GM18867 (cell line): ENCODE measurements around the gene SDCCAG8.
A peak's percentile ranks its signal among the peaks of the same experiment; 100 is the strongest.

Source experiments
- ATAC-seq: cut with Tn5 transposase; IDR thresholded peaks from one replicate; pipeline ENCODE4 v1.9.1; 2021; ENCODE audit warnings: mild to moderate bottlenecking, moderate library complexity; ENCODE audit not compliant: unreplicated experiment

The SDCCAG8 gene

GRCh38 chr1:243497939-243498681, 242.3 kb downstream of the SDCCAG8 start:
- ATAC-seq, result no peak

- ATAC-seq, result no peak
Observed at GRCh38 chr1:243499248-243499647, 243.4 kb downstream of the SDCCAG8 start.

GRCh38 chr1:243499711-243500110, 243.9 kb downstream of the SDCCAG8 start:
- ATAC-seq, result no peak

- ATAC-seq, result no peak
Observed at GRCh38 chr1:243500512-243500911, 244.7 kb downstream of the SDCCAG8 start.

GRCh38 chr1:243501002-243501401, 245.2 kb downstream of the SDCCAG8 start:
- no peak for ATAC-seq

- no peak for ATAC-seq
Observed at GRCh38 chr1:243503155-243503554, 247.3 kb downstream of the SDCCAG8 start.

GRCh38 chr1:243505986-243506689, 250.3 kb downstream of the SDCCAG8 start:
- no peak for ATAC-seq

- ATAC-seq, result no peak
Observed at GRCh38 chr1:243507001-243507671, 251.3 kb downstream of the SDCCAG8 start.

- no peak for ATAC-seq
Observed at GRCh38 chr1:243507672-243508302, 251.9 kb downstream of the SDCCAG8 start.

GRCh38 chr1:243508303-243508713, 252.5 kb downstream of the SDCCAG8 start:
- ATAC-seq, result no peak

GRCh38 chr1:243508943-243509342, 253.1 kb downstream of the SDCCAG8 start:
- ATAC-seq, result no peak

GRCh38 chr1:243510928-243511327, 255.1 kb downstream of the SDCCAG8 start:
- no peak for ATAC-seq

GRCh38 chr1:243513726-243514491, 258.1 kb downstream of the SDCCAG8 start:
- peak; percentile 82 for ATAC-seq

GRCh38 chr1:243514927-243515326, 259.1 kb downstream of the SDCCAG8 start:
- ATAC-seq, result no peak

GRCh38 chr1:243520831-243521230, 265.0 kb downstream of the SDCCAG8 start:
- ATAC-seq, result no peak

GRCh38 chr1:243523766-243524165, 267.9 kb downstream of the SDCCAG8 start:
- no peak for ATAC-seq

- ATAC-seq, result no peak
Observed at GRCh38 chr1:243525085-243525487, 269.2 kb downstream of the SDCCAG8 start.

- no peak for ATAC-seq
Observed at GRCh38 chr1:243526180-243526579, 270.3 kb downstream of the SDCCAG8 start.

- no peak for ATAC-seq
Observed at GRCh38 chr1:243528459-243529121, 272.7 kb downstream of the SDCCAG8 start.

- ATAC-seq, result no peak
Observed at GRCh38 chr1:243529512-243529911, 273.7 kb downstream of the SDCCAG8 start.
